NCI-H2171 treated with DMSO at 0.1 percent for 48 hours (cell line): Measurements from ENCODE around the gene MICA.
A peak's percentile ranks its signal among the peaks of the same experiment; 100 is the strongest.

ENCODE experiments used
- DNase-seq: peaks from one replicate; lab custom pipeline; 2025; lab: John Stamatoyannopoulos, UW

Gene MICA

DNA sequence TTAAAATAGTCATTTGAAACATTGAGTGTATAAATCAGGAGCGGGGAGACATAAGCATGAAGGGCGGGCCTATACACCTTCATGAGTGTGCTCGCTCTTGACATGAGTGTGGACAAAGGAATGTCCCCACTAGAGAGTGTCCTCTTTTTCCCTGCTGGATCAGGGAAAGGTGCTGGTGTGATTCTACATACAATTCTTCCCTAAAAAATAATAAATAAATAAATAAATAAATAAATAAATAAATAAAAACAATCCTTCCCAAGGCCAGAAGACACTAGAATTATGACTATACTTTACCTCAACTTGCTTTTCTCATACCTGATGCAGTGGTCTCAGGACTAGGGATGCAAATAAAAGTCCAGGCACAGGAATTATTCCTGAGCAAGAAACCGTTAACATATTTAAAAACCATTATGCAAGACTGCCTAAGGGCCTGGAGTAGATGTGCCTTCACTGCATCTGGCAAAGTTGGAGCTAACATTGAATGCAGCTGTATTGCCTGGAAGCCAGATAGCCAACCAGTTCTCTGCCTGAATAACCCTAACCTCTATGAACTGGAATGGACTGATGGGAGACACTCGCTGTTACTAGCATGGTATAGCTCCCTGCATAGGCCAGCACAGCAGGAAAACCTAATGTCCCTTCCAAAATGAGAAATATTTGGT, 57.1 kb downstream of the MICA start:
- DNase-seq: no peak

DNA sequence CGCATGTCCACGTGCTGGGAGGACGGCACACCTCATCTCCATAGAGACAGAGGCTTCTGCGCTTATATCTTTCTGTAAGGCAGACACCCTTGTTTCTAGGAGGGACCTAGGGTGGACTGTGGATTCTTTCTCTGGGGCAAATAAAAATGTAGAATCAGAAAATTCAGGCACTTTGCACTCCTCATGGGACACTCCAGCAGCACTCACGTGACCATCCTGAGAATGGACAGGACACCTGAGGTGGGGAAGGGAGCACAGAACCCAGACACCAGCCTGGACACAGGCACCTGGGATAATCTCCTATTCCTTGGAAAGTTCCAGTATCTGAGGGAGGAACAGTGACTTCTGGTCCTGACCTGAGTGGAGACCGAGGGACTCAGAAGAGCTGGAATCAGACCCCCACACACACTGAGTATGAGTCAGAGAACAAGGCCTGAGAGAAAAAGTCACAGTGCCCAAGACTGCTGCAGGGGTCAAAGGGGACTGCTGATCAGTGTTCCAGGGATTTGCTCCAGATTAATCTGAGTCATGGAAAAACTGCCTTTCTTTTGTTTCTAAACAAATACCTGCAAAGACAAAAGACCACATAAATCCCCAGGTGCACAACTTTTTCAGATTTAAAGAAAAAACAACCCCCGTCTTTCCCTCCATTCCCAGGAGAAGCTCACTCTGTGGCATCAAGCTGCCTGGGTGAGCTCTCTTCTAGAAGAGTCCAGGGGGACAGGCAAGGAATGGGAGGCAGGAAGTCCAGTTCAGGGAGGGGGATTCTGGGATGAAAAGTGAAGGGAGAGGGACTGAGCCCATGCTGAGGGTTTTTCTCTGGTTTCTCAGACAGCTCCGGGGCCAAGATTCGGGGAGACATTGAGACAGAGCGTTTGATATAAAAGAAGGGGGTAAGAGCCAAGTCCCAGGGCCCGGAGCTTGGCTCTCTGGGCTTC, 58.9 kb downstream of the MICA start:
- no peak for DNase-seq

DNA sequence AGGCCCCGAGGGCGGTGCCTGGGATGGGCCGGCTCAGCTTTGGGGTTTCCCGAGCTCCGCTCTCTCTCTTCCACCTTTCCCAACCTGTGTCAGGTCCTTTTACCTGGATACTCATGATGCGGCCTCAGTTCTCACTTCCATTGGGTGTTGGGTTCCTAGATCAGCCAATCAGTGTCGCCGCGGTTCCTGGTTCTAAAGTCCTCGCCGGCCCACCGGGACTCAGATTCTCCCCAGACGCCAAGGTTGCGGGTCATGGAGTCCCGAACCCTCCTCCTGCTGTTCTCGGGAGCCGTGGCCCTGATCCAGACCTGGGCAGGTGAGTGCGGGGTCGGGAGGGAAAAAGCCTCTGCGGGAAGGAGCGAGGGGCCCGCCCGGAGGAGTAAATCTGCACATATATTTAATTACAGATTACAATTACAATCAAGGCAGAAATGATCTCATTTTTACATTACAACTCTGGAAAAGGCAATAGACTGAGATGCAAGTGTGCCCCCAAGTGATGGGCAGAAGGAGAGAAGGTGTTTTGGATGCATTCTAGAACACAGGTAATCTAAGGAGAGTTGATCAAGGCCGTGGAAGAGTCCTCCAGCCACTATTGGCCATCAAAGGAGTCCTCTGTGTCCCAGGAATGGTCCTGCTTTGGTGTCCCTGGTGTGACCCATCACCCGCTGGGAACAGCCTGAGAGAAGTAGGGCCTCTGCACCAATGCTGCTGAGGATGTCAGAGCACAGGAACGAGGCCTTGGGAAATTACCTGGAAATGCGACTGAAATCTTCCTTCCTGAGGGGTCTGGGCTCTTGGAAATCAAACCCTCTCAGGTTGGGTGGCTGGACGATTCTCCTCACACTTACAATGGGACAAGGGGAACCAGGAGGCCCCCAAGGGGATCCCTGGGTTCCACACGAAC, 59.8 kb downstream of the MICA start:
- peak; percentile 71 for DNase-seq

DNA sequence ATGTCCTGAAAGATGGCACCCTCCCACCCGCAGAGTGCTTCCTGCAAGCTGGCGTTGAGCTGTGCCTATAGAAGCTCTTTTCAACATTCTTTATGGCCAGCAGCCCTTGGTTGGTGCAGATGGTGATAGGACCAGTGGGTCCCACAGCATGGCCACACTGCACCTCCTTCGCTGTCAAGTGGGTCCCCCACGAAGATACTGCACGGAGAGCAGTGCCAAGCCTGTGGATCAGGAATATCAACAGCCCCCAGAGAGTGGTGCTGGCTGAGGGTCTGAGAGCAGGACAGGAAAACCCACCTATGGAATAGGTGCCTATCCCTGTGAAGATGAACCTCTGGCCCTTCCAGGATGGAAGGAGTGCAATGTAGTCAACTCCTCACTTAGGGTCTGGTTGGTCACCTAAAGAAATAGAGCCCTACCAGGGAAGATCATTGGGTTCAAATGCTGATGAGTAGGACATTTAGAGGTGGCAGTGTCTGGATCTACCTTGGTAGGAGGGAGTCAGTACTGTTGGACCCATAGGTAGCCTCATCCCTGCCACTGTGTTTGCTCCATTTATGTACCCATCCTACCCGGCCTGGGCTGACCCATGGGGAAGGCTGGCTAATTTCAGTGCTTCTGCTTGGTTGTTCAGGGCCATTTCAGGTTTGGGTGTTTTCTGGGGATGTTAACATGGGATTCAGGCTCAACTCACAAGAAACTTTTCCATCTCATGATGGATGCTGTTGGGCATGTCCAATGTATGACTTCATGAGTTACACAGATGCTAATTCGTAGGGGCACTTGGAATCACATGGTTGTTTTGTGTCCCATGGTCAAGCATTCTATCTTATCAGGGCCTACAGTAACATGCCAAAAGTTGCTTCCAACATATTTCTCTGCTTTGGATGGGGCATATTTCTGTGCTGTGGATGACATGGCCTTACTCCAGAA, 61.1 kb downstream of the MICA start:
- DNase-seq: no peak
